Spleen (tissue), 11 donors: ENCODE results near the gene PDIA3. TPM values are rescaled to one million over a fixed set of nuclear protein-coding genes. Genes with fewer than 3 reads are reported as not detected.
"Not testable (repeated sequence)": the region's sequence is repeated elsewhere in the genome, so short reads cannot be mapped to it uniquely, and the experiment has no call there.

Experiments
- DNase-seq: peaks from one replicate; pipeline ENCODE4 v3.0.0-alpha.2; 2020
- H3K27ac ChIP-seq, 8 donors: fragments of 200-600 bp; sonication (generic) in 7 of 8; 1 replicate in 4 of 8; 2 replicates in 4 of 8; pipeline versions ENCODE4 v1.5.0 to v1.8.0; 2016 to 2021; ENCODE audit warnings: inconsistent platforms in 4 of 8, mild to moderate bottlenecking in 4 of 8, moderate library complexity in 1 of 8
- H3K27me3 ChIP-seq, 7 donors: fragments of 200-600 bp; sonication (generic) in 6 of 7; replicated peaks in 1 of 7; 1 replicate in 4 of 7; 2 replicates in 3 of 7; pipeline versions ENCODE4 v1.5.0 to v1.8.0; 2016 to 2021; ENCODE audit warnings: inconsistent platforms in 3 of 7, mild to moderate bottlenecking in 1 of 7
- H3K36me3 ChIP-seq, 6 donors: fragments of 200-600 bp; sonication (generic) in 5 of 6; 1 replicate in 4 of 6; 2 replicates in 2 of 6; pipeline versions ENCODE4 v1.5.0 to v1.8.0; 2016 to 2021; ENCODE audit warnings: inconsistent platforms in 2 of 6
- H3K4me1 ChIP-seq, 6 donors: fragments of 200-600 bp; sonication (generic) in 5 of 6; 1 replicate in 3 of 6; 2 replicates in 3 of 6; pipeline versions ENCODE4 v1.5.0 to v1.8.0; 2016 to 2021; ENCODE audit warnings: inconsistent platforms in 3 of 6
- H3K4me3 ChIP-seq, 8 donors: fragments of 200-600 bp; sonication (generic) in 7 of 8; 1 replicate in 4 of 8; 2 replicates in 4 of 8; pipeline versions ENCODE4 v1.5.0 to v1.8.0; 2016 to 2021; ENCODE audit warnings: inconsistent platforms in 4 of 8, mild to moderate bottlenecking in 4 of 8, moderate library complexity in 2 of 8
- H3K9me3 ChIP-seq, 8 donors: fragments of 200-600 bp; sonication (generic) in 7 of 8; 1 replicate in 4 of 8; 2 replicates in 4 of 8; pipeline versions ENCODE4 v1.5.0 to v1.8.0; 2016 to 2021; ENCODE audit warnings: inconsistent platforms in 4 of 8
- POLR2A ChIP-seq, 3 donors: fragments of 450-650 bp; IDR thresholded peaks; one replicate each; pipeline ENCODE4 v1.5.1; 2017; ENCODE audit warnings: antibody characterized with exemption in 3 of 3, mild to moderate bottlenecking in 1 of 3
- POLR2AphosphoS5 ChIP-seq, 3 donors: sonication (generic); formaldehyde crosslinking; IDR thresholded peaks; one replicate each; pipeline ENCODE4 v1.5.1; 2017; ENCODE audit warnings: antibody characterized with exemption in 3 of 3
- WGBS, 5 donors: extraction: QIAGEN DNeasy Blood & Tissue Kit in 3 of 5; methylation state at CpG; one replicate each; pipeline versions ENCODE4 v1.1.5 to v1.1.7; 2013 to 2018; 5-methylcytosine and 5-hydroxymethylcytosine counted together
- intact Hi-C: fragments of 100-400 bp; cut with DNase I; formaldehyde crosslinking; loops from one replicate; pipeline ENCODE4 v1.15.0; 2023; ENCODE audit warnings: low total_unique reads
- polyA plus RNA-seq, 3 donors: library from polyadenylated mRNA; stranded (reverse); fragments of 200-250 nt; gene quantifications; one replicate each; pipeline ENCODE4 v1.2.1, GENCODE V29; 2013
- total RNA-seq, 7 donors: library from RNA; depleted of rRNA in 3 of 7; stranded (reverse); fragments of >200 nt in 3 of 7; fragmentation: NEBNext Ultra II Directional in 4 of 7; extraction: Animal tissue kit (Norgen Biotek cat#: 25700) in 4 of 7; gene quantifications; one replicate each; pipeline versions ENCODE4 v1.1.0 to v1.2.1, GENCODE V29; 2016 to 2021
- TF ChIP-seq, protein P1 (sequence below), 11 experiments: fragments of 200-600 bp in 7 of 11; fragments of 450-650 bp in 4 of 11; sonication (generic) in 4 of 11; IDR thresholded peaks in 8 of 11; conservative IDR thresholded peaks in 3 of 11; 1 replicate in 7 of 11; 2 replicates in 4 of 11; pipeline versions ENCODE4 v1.4.0 to v1.8.0; 2016 to 2021; ENCODE audit warnings: antibody characterized with exemption in 11 of 11, inconsistent platforms in 4 of 11, mild to moderate bottlenecking in 1 of 11
- donor health status: healthy with polysubstance abuse.
- donor health status: DM: no; HTN: no; CAD: no; lungs with moderate emphysema.
- donor health status: DM: no; HTN: no; CAD: no.
- donor health status: Bipolar disorder and iron deficiency.
- donor health status: healthy.
- donor health status: DM: no; HTN: no; CAD: no.
- donor health status: DM: yes; HTN: yes; CAD: no.

PDIA3 gene
- total and polyA plus RNA-seq, 10 donors = 104 to 311 (median 159) TPM

DNA sequence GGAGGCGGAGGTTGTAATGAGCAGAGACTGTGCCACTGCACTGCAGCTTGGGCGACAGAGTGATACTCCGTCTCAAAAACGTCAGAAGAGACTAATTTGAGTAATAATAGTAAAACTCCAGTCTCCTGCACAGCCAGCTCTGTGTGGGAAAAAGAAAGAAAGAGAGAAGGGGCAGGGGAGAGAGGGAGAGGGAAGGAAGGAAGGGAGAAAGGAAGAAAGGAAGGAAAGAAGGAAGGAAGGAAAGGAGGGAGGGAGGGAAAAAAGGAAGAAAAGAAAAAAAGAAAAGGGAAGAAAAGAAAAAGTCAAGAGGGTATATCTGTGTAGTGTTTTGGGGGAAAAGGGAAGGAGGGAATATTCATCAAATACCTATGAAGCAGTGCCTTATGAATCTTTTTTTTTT is 23.1 kb upstream of the PDIA3 start:
- Histone ChIP-seq H3K27ac (no peak overlapping the region), H3K27me3 (peaks cover 0 to 4% (median 0%) of the 10 kb centered on the region in 7 donors), H3K4me3 (no peak overlapping the region), H3K4me1 (no peaks in the 10 kb centered on the region), H3K9me3 (no peaks in the 10 kb centered on the region), H3K36me3 (no peaks in the 10 kb centered on the region)
- WGBS, 5 donors = 73 to 82% (median 78%) methylated on average over 4 of the region's 4 CpGs
- no peak for TF ChIP-seq POLR2AphosphoS5 (IDR thresholded peaks at IDR 0.05)
- no peak for DNase-seq
- intact Hi-C loops = no loop called here

DNA sequence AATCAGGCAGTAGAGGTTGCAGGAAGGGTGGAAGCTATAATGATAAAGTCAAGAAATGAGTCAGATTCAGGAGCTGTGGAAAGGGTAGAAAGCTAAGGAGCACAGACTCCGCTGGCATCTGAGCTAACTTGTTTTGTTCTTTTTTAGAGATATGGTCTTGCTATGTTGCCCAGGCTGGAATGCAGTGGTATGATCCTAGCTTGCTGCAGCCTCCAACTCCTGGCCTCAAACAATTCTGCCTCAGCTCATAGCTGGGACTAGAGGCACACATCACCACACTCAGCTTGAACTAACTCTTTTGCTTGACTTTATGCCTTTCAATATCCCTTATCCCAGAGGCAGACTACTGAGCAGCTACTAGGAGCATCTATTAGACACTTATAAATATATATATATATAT is 19.9 kb upstream of the PDIA3 start:
- H3K27me3 ChIP-seq, H3K4me3 ChIP-seq, intact Hi-C loops, DNase-seq, H3K27ac ChIP-seq, H3K4me1 ChIP-seq, H3K36me3 ChIP-seq, H3K9me3 ChIP-seq: not testable (repeated sequence)
- 94 to 100% (median 100%) methylated on average over 1 of the region's 1 CpG for WGBS, 5 donors

DNA sequence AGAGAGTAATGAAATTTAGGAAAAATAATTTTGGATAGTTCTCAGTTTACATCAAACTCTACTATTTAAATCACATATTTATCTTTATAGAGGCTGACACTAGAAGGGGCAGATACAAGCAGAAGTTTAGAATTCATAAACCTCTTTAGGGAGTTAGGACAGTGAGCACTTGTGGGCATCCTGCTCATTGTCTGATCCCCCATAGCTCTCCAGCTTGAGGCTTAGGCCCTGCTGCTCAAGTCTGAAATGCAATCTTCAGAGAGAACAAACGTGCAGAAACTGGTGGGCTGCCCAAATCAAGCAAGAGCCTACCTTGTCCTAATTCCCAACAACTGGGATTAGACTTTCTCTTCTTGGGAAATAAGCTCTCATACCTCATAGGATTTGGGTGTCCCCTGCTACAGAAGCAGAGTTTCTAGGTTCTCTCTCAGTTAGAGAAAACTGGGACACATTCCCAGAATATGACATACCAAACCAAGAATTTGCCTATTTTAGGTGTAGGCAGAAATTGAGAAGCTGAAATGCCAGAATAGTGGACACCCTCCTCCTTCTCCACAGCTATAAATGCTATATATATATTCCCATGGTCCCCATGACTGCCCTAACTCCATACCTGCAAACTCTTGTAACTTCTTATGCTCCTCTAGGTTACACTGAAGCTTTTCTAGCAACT is 18.0 kb upstream of the PDIA3 start:
- 53 to 75% (median 65%) methylated on average over 1 of the region's 1 CpG for WGBS, 5 donors
- H3K9me3 ChIP-seq, H3K4me1 ChIP-seq, H3K27me3 ChIP-seq, H3K27ac ChIP-seq, intact Hi-C loops, DNase-seq, H3K36me3 ChIP-seq, H3K4me3 ChIP-seq: not testable (repeated sequence)

DNA sequence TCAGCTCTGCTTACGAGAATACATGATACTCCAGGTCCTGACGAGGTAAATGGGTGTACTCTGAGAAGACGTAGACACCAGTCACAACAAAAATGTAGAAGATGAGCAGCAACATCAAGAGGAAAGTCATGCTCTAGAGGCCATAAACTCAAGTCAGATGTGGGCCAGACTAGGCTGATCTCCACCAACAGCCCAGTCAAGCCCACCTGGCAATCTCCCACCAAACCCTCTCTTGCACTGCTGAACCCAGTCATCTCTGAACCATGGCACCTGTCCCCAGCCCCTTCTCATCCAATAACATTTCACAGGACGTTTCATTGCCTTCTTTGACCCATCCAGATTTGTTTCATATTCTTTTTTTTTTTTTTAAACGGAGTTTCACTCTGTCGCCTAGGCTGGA is 10.8 kb upstream of the PDIA3 start:
- intact Hi-C loops = no loop called here
- no peaks in the 10 kb centered on the region for H3K4me1 ChIP-seq
- no peaks in the 10 kb centered on the region for H3K9me3 ChIP-seq
- 65 to 87% (median 82%) methylated on average over 6 of the region's 6 CpGs for WGBS, 5 donors
- TF ChIP-seq POLR2AphosphoS5 (IDR thresholded peaks at IDR 0.05) (no peak), POLR2A (IDR thresholded peaks at IDR 0.05) (no peak)
- TF ChIP-seq, protein P1, sequence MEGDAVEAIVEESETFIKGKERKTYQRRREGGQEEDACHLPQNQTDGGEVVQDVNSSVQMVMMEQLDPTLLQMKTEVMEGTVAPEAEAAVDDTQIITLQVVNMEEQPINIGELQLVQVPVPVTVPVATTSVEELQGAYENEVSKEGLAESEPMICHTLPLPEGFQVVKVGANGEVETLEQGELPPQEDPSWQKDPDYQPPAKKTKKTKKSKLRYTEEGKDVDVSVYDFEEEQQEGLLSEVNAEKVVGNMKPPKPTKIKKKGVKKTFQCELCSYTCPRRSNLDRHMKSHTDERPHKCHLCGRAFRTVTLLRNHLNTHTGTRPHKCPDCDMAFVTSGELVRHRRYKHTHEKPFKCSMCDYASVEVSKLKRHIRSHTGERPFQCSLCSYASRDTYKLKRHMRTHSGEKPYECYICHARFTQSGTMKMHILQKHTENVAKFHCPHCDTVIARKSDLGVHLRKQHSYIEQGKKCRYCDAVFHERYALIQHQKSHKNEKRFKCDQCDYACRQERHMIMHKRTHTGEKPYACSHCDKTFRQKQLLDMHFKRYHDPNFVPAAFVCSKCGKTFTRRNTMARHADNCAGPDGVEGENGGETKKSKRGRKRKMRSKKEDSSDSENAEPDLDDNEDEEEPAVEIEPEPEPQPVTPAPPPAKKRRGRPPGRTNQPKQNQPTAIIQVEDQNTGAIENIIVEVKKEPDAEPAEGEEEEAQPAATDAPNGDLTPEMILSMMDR (IDR thresholded peaks at IDR 0.05 in 8 of 11, conservative IDR thresholded peaks at IDR 0.05 in 3 of 11) = no peak
- no peaks in the 10 kb centered on the region for H3K27me3 ChIP-seq
- no peak overlapping the region for H3K27ac ChIP-seq
- DNase-seq = no peak
- no peak overlapping the region for H3K4me3 ChIP-seq
- no peaks in the 10 kb centered on the region for H3K36me3 ChIP-seq

DNA sequence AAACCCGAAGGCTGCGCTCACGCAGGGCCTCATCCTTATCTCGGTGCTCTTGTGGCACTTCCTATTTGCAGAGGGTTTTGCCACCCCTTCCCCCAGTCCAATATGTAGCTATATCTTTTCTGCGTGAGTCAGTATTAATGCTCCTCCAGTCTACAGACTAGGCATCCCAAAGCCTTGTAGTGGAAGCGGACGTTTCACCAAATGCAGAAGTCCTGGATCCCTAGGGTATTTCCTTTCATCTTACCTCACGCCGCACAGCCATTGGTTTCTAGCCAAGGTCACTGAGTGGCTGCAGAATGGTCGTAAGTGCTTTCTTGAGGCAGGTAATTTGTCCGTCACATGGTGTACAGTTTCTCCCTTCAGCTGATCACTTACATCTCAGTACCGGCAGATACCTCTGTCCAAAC is 668 bp downstream of the PDIA3 start:
- Histone ChIP-seq H3K4me1 (peaks cover 43 to 76% (median 53%) of the 10 kb centered on the region in 6 donors), H3K4me3 (peak overlapping the region; percentile 68 to 86 (median 76)), H3K27ac (peak overlapping the region; percentile 84 to 99 (median 96)), H3K36me3 (peaks cover 0 to 16% (median 0%) of the 10 kb centered on the region in 6 donors)
- intact Hi-C loops, DNase-seq, H3K9me3 ChIP-seq, H3K27me3 ChIP-seq: not testable (repeated sequence)
- 0 to 4% (median 1%) methylated on average over 9 to 12 of the region's 12 CpGs for WGBS, 5 donors

DNA sequence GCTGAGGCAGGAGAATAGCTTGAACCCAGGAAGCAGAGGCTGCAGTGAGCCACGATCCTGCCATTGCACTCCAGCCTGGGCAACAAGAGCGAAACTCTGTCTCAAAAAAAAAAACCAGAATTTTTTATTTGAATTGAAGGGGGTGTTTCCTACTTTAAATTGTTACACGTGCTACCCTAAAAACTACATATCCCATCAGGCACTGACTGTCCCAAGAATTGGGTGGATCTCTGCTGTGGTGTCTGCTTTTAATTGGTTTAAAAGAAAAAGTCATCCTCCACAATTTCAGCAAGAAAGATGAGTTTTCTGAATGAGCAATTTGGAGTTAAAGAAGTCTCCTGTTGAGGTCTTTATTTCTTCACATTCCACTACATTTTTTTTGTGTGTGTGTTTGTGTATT is 2.1 kb downstream of the PDIA3 start:
- H3K9me3 ChIP-seq = no peaks in the 10 kb centered on the region
- peaks cover 0 to 31% (median 0%) of the 10 kb centered on the region in 6 donors for H3K36me3 ChIP-seq
- TF ChIP-seq, protein P1 (IDR thresholded peaks at IDR 0.05 in 8 of 11, conservative IDR thresholded peaks at IDR 0.05 in 3 of 11) = no peak
- no peak for TF ChIP-seq POLR2A (IDR thresholded peaks at IDR 0.05)
- no peak for TF ChIP-seq POLR2AphosphoS5 (IDR thresholded peaks at IDR 0.05)
- DNase-seq = no peak
- intact Hi-C loops = no loop called here
- WGBS, 5 donors = 33 to 40% (median 38%) methylated on average over 3 of the region's 3 CpGs
- H3K27me3 ChIP-seq = no peaks in the 10 kb centered on the region
- H3K4me1 ChIP-seq = peaks cover 51 to 90% (median 65%) of the 10 kb centered on the region in 6 donors
- H3K4me3 ChIP-seq = peak overlapping the region in 6 of 8 donors; percentile 68 to 86 (median 76)
- peak overlapping the region in 6 of 8 donors; percentile 74 to 99 (median 97) for H3K27ac ChIP-seq
